ENCODE results near the gene COL8A1. TPM values are rescaled to one million over a fixed set of nuclear protein-coding genes. Genes with fewer than 3 reads are reported as not detected.
"Not testable (repeated sequence)": the region's sequence is repeated elsewhere in the genome, so short reads cannot be mapped to it uniquely, and the experiment has no call there.

COL8A1 gene
- total and polyA plus RNA-seq, 2 donors (not counting 1 experiment from before 2014, with no cell fraction given), result 0.12 TPM; not detected in 1

DNA sequence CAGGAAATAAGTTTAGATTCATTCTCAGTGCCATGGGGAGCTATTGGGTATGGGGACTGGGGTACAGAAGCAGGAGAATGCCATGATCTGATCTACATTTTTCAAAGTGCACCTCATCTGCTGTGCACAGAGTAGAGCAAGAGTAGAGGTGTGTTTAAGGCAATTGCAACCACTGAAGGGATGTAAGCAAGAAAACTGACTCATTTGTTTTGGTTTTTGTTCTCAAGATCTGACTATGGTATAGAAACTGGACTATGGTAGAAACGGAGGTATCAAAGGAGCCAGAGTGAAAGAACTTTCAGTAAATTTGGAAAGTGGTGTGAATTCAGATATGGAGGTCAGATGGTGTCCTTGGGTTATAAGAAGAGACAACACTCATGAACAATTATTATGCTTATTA, 93.1 kb downstream of the COL8A1 start:
- Mint-ChIP-seq H3K27ac (no peak overlapping the region), H3K4me1 (no peaks in the 10 kb centered on the region), H3K9me3 (ENCODE audit: insufficient read depth) (no peaks in the 10 kb centered on the region), H3K27me3 (no peaks in the 10 kb centered on the region), H3K4me3 (no peak overlapping the region)
- TF ChIP-seq, protein P1, sequence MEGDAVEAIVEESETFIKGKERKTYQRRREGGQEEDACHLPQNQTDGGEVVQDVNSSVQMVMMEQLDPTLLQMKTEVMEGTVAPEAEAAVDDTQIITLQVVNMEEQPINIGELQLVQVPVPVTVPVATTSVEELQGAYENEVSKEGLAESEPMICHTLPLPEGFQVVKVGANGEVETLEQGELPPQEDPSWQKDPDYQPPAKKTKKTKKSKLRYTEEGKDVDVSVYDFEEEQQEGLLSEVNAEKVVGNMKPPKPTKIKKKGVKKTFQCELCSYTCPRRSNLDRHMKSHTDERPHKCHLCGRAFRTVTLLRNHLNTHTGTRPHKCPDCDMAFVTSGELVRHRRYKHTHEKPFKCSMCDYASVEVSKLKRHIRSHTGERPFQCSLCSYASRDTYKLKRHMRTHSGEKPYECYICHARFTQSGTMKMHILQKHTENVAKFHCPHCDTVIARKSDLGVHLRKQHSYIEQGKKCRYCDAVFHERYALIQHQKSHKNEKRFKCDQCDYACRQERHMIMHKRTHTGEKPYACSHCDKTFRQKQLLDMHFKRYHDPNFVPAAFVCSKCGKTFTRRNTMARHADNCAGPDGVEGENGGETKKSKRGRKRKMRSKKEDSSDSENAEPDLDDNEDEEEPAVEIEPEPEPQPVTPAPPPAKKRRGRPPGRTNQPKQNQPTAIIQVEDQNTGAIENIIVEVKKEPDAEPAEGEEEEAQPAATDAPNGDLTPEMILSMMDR (IDR thresholded peaks at IDR 0.05), result no peak
- no peak for TF ChIP-seq EZH2 (IDR thresholded peaks at IDR 0.05; ENCODE audit: borderline replicate concordance, insufficient read depth, low read depth, low read length, poor library complexity, severe bottlenecking)
- no CpG with 5 or more reads among the region's 1 CpG for WGBS (ENCODE audit: insufficient coverage)
- Histone ChIP-seq H3K9me3 (ENCODE audit: control extremely low read depth in 1 of 3, control insufficient read depth in 2 of 3, insufficient read depth in 1 of 3, low read length in 2 of 3) (peaks cover 0 to 2% (median 0%) of the 10 kb centered on the region in 3 donors), H2AFZ (ENCODE audit: insufficient read depth, low read depth, low read length, poor library complexity, severe bottlenecking) (no peak overlapping the region), H4K20me1 (ENCODE audit: control insufficient read depth, insufficient read depth, low read length, poor library complexity, severe bottlenecking) (no peaks in the 10 kb centered on the region), H3K79me2 (ENCODE audit: control insufficient read depth, insufficient read depth, low read length) (no peaks in the 10 kb centered on the region), H3K9ac (ENCODE audit: low read length) (no peak overlapping the region), H3K36me3 (replicated peaks in 1 of 2; ENCODE audit: control extremely low read depth in 1 of 2, control insufficient read depth in 1 of 2, extremely low read depth in 1 of 2, insufficient read depth in 2 of 2, low read length in 1 of 2) (no peaks in the 10 kb centered on the region), H3K27ac (ENCODE audit: low read length in 2 of 2) (no peak overlapping the region), H3K4me2 (replicated peaks; ENCODE audit: low read depth, low read length, poor library complexity, severe bottlenecking) (no peak overlapping the region), H3K4me3 (ENCODE audit: control extremely low read depth in 1 of 5, extremely low read depth in 1 of 5, insufficient read depth in 1 of 5, low read depth in 2 of 5, low read length in 4 of 5) (no peak overlapping the region), H3K4me1 (ENCODE audit: control insufficient read depth in 2 of 2, insufficient read depth in 2 of 2, low read length in 2 of 2) (no peaks in the 10 kb centered on the region), H3K27me3 (replicated peaks in 1 of 4; ENCODE audit: control extremely low read depth in 1 of 4, control insufficient read depth in 3 of 4, insufficient read depth in 4 of 4, low read length in 3 of 4) (no peaks in the 10 kb centered on the region)
- DNase-seq, result no peak
- intact Hi-C loops (cut with micrococcal nuclease), result no loop called here
- CTCF ChIA-PET, result no interaction called here
- no peak for ATAC-seq (ENCODE audit: low read depth)
- POLR2A ChIA-PET, result no interaction called here

DNA sequence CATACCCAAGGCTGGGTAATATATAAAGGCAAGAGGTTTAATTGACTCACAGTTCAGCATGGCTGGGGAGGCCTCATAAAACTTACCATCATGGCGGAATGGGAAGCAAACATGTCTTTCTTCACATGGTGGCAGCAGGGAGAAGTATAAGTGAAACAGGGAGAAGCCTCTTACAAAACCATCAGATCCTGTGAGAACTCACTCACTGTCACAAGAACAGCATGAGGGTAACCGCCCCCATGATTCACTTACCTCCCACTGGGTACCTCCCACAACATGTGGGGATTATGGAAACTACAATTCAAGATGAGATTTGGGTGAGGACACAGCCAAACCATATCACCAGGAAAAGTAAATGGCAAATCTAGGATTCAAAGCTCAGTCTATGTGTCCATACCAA, 102.0 kb downstream of the COL8A1 start:
- CTCF ChIA-PET, result not testable (repeated sequence)

More for the DNA sequence above, 102.0 kb downstream of the COL8A1 start:
- ATAC-seq (ENCODE audit: low read depth); H3K9me3 ChIP-seq (ENCODE audit: control extremely low read depth in 1 of 3, control insufficient read depth in 2 of 3, insufficient read depth in 1 of 3, low read length in 2 of 3); H3K4me1 ChIP-seq (ENCODE audit: control insufficient read depth in 2 of 2, insufficient read depth in 2 of 2, low read length in 2 of 2); H2AFZ ChIP-seq (ENCODE audit: insufficient read depth, low read depth, low read length, poor library complexity, severe bottlenecking); H3K9ac ChIP-seq (ENCODE audit: low read length); H3K4me1 Mint-ChIP-seq; H3K9me3 Mint-ChIP-seq (ENCODE audit: insufficient read depth); H3K4me2 ChIP-seq (replicated peaks; ENCODE audit: low read depth, low read length, poor library complexity, severe bottlenecking); H3K36me3 ChIP-seq (replicated peaks in 1 of 2; ENCODE audit: control extremely low read depth in 1 of 2, control insufficient read depth in 1 of 2, extremely low read depth in 1 of 2, insufficient read depth in 2 of 2, low read length in 1 of 2); H4K20me1 ChIP-seq (ENCODE audit: control insufficient read depth, insufficient read depth, low read length, poor library complexity, severe bottlenecking); H3K4me3 ChIP-seq (ENCODE audit: control extremely low read depth in 1 of 5, extremely low read depth in 1 of 5, insufficient read depth in 1 of 5, low read depth in 2 of 5, low read length in 4 of 5); H3K27me3 ChIP-seq (replicated peaks in 1 of 4; ENCODE audit: control extremely low read depth in 1 of 4, control insufficient read depth in 3 of 4, insufficient read depth in 4 of 4, low read length in 3 of 4); H3K27me3 Mint-ChIP-seq; H3K27ac ChIP-seq (ENCODE audit: low read length in 2 of 2); DNase-seq; intact Hi-C loops (cut with micrococcal nuclease); H3K79me2 ChIP-seq (ENCODE audit: control insufficient read depth, insufficient read depth, low read length); H3K4me3 Mint-ChIP-seq; POLR2A ChIA-PET; H3K27ac Mint-ChIP-seq: not testable (repeated sequence)
- 100% methylated on average over 1 of the region's 2 CpGs for WGBS (ENCODE audit: insufficient coverage)
